HUES48 (cell line): ENCODE data around the gene EML6.

Source experiments
- H3K27ac ChIP-seq: one replicate; pipeline ENCODE4 v1.7.0; 2013; ENCODE audit warnings: low read depth, low read length, inconsistent platforms
- H3K27me3 ChIP-seq: 2 replicates; pipeline ENCODE4 v1.6.1; 2013; ENCODE audit warnings: mild to moderate bottlenecking, low read length; ENCODE audit not compliant: control insufficient read depth, insufficient read depth
- H3K36me3 ChIP-seq: 2 replicates; pipeline ENCODE4 v1.6.1; 2013; ENCODE audit warnings: low read length; ENCODE audit not compliant: control insufficient read depth, insufficient read depth
- H3K4me1 ChIP-seq: 2 replicates; pipeline ENCODE4 v1.6.1; 2013; ENCODE audit warnings: mild to moderate bottlenecking, low read length; ENCODE audit not compliant: control insufficient read depth, insufficient read depth
- H3K4me3 ChIP-seq: 2 replicates; pipeline ENCODE4 v1.5.1; 2013; ENCODE audit warnings: mild to moderate bottlenecking, low read depth, low read length
- H3K9ac ChIP-seq: 2 replicates; pipeline ENCODE4 v1.6.1; 2013; ENCODE audit warnings: mild to moderate bottlenecking, low read depth, low read length, moderate library complexity
- H3K9me3 ChIP-seq: 2 replicates; pipeline ENCODE4 v1.6.1; 2013; ENCODE audit warnings: low read length; ENCODE audit not compliant: control insufficient read depth, insufficient read depth

EML6 gene

GRCh38 chr2:54850171-54851122 is 127.0 kb downstream of the EML6 start:
- H3K4me3 ChIP-seq = no peak overlapping the region
- H3K27ac ChIP-seq = no peak overlapping the region

GRCh38 chr2:54853616-54854310 is 130.3 kb downstream of the EML6 start:
- Histone ChIP-seq H3K9me3 (no peaks in the 10 kb centered on the region), H3K9ac (no peak overlapping the region), H3K4me3 (no peak overlapping the region), H3K4me1 (no peaks in the 10 kb centered on the region), H3K36me3 (no peaks in the 10 kb centered on the region), H3K27me3 (no peaks in the 10 kb centered on the region), H3K27ac (no peak overlapping the region)

More at GRCh38 chr2:54850171-54851122, 127.0 kb downstream of the EML6 start:
- Histone ChIP-seq H3K9me3 (no peaks in the 10 kb centered on the region), H3K36me3 (no peaks in the 10 kb centered on the region), H3K27me3 (no peaks in the 10 kb centered on the region), H3K9ac (no peak overlapping the region), H3K4me1 (no peaks in the 10 kb centered on the region)

GRCh38 chr2:54855434-54855833 is 132.0 kb downstream of the EML6 start:
- no peak overlapping the region for H3K27ac ChIP-seq
- H3K9me3 ChIP-seq = no peaks in the 10 kb centered on the region
- H3K9ac ChIP-seq = no peak overlapping the region
- no peak overlapping the region for H3K4me3 ChIP-seq
- no peaks in the 10 kb centered on the region for H3K27me3 ChIP-seq
- H3K36me3 ChIP-seq = no peaks in the 10 kb centered on the region
- no peaks in the 10 kb centered on the region for H3K4me1 ChIP-seq

GRCh38 chr2:54858021-54858681 is 134.7 kb downstream of the EML6 start:
- Histone ChIP-seq H3K4me3 (no peak overlapping the region), H3K9me3 (no peaks in the 10 kb centered on the region), H3K27me3 (no peaks in the 10 kb centered on the region), H3K4me1 (peaks cover 8% of the 10 kb centered on the region), H3K36me3 (no peaks in the 10 kb centered on the region), H3K27ac (no peak overlapping the region), H3K9ac (no peak overlapping the region)

GRCh38 chr2:54859416-54859815 is 136.0 kb downstream of the EML6 start:
- no peaks in the 10 kb centered on the region for H3K27me3 ChIP-seq
- no peak overlapping the region for H3K9ac ChIP-seq
- no peak overlapping the region for H3K4me3 ChIP-seq
- H3K4me1 ChIP-seq = peaks cover 11% of the 10 kb centered on the region
- H3K27ac ChIP-seq = no peak overlapping the region
- no peaks in the 10 kb centered on the region for H3K9me3 ChIP-seq
- no peaks in the 10 kb centered on the region for H3K36me3 ChIP-seq

GRCh38 chr2:54859997-54860701 is 136.7 kb downstream of the EML6 start:
- Histone ChIP-seq H3K9me3 (no peaks in the 10 kb centered on the region), H3K27me3 (no peaks in the 10 kb centered on the region), H3K27ac (no peak overlapping the region), H3K9ac (no peak overlapping the region), H3K36me3 (no peaks in the 10 kb centered on the region), H3K4me1 (peaks cover 11% of the 10 kb centered on the region), H3K4me3 (no peak overlapping the region)

- Histone ChIP-seq H3K4me1 (peaks cover 11% of the 10 kb centered on the region), H3K9me3 (no peaks in the 10 kb centered on the region), H3K27me3 (no peaks in the 10 kb centered on the region), H3K27ac (no peak overlapping the region), H3K36me3 (no peaks in the 10 kb centered on the region), H3K4me3 (no peak overlapping the region), H3K9ac (no peak overlapping the region)
Observed at GRCh38 chr2:54862229-54862628, 138.8 kb downstream of the EML6 start.

GRCh38 chr2:54862742-54863141 is 139.3 kb downstream of the EML6 start:
- Histone ChIP-seq H3K4me3 (no peak overlapping the region), H3K36me3 (no peaks in the 10 kb centered on the region), H3K27me3 (no peaks in the 10 kb centered on the region), H3K4me1 (peaks cover 11% of the 10 kb centered on the region), H3K9ac (no peak overlapping the region), H3K27ac (no peak overlapping the region), H3K9me3 (no peaks in the 10 kb centered on the region)

- Histone ChIP-seq H3K27me3 (no peaks in the 10 kb centered on the region), H3K9ac (no peak overlapping the region), H3K4me3 (no peak overlapping the region), H3K36me3 (no peaks in the 10 kb centered on the region), H3K9me3 (no peaks in the 10 kb centered on the region), H3K4me1 (peaks cover 11% of the 10 kb centered on the region), H3K27ac (no peak overlapping the region)
Observed at GRCh38 chr2:54863660-54864059, 140.2 kb downstream of the EML6 start.

- no peaks in the 10 kb centered on the region for H3K27me3 ChIP-seq
- H3K9me3 ChIP-seq = no peaks in the 10 kb centered on the region
- no peak overlapping the region for H3K4me3 ChIP-seq
- peaks cover 11% of the 10 kb centered on the region for H3K4me1 ChIP-seq
- H3K9ac ChIP-seq = no peak overlapping the region
- H3K27ac ChIP-seq = no peak overlapping the region
- no peaks in the 10 kb centered on the region for H3K36me3 ChIP-seq
Observed at GRCh38 chr2:54864096-54864495, 140.6 kb downstream of the EML6 start.
